Osteocyte (in vitro differentiated cells): Measurements from ENCODE around the gene BMP2K. TPM values are rescaled to one million over a fixed set of nuclear protein-coding genes. Genes with fewer than 3 reads are reported as not detected.
"Not testable (repeated sequence)": the region's sequence is repeated elsewhere in the genome, so short reads cannot be mapped to it uniquely, and the experiment has no call there.

Experiments used
- DNase-seq: peaks from one replicate; pipeline ENCODE4 v3.0.0; 2021; ENCODE audit warnings: mixed read lengths; ENCODE audit not compliant: unreplicated experiment; ENCODE audit errors: extremely low spot score
- H3K27ac Mint-ChIP-seq: one replicate; pipeline ENCODE4 v1.8.0; 2021; ENCODE audit warnings: mild to moderate bottlenecking, mixed read lengths; ENCODE audit not compliant: unreplicated experiment
- H3K27me3 Mint-ChIP-seq: one replicate; pipeline ENCODE4 v1.8.0; 2021; ENCODE audit warnings: mixed read lengths; ENCODE audit not compliant: unreplicated experiment
- H3K36me3 Mint-ChIP-seq: one replicate; pipeline ENCODE4 v1.8.0; 2021; ENCODE audit warnings: mixed read lengths; ENCODE audit not compliant: unreplicated experiment
- H3K4me1 Mint-ChIP-seq: one replicate; pipeline ENCODE4 v1.8.0; 2021; ENCODE audit warnings: mixed read lengths; ENCODE audit not compliant: unreplicated experiment
- H3K4me3 Mint-ChIP-seq: one replicate; pipeline ENCODE4 v1.8.0; 2021; ENCODE audit warnings: mild to moderate bottlenecking, moderate library complexity, mixed read lengths; ENCODE audit not compliant: unreplicated experiment
- H3K9me3 Mint-ChIP-seq: one replicate; pipeline ENCODE4 v1.8.0; 2021; ENCODE audit warnings: mixed read lengths; ENCODE audit not compliant: unreplicated experiment
- CTCF ChIP-seq: fragments of 200-600 bp; sonication (generic); IDR thresholded peaks from 2 replicates; pipeline ENCODE4 v1.5.0; 2021; ENCODE audit warnings: antibody characterized with exemption, mild to moderate bottlenecking, moderate library complexity
- total RNA-seq: library from RNA; stranded (reverse); gene quantifications from 2 replicates; pipeline ENCODE4 v1.2.1, GENCODE V29; 2021

BMP2K gene
- total RNA-seq, 1 donor from 2014 or later: 19.5 TPM

- no peak overlapping the region for H3K27ac Mint-ChIP-seq
- peaks cover 2% of the 10 kb centered on the region for H3K4me1 Mint-ChIP-seq
- no peak for DNase-seq
- H3K9me3 Mint-ChIP-seq: no peaks in the 10 kb centered on the region
- no peaks in the 10 kb centered on the region for H3K27me3 Mint-ChIP-seq
- H3K36me3 Mint-ChIP-seq: peaks cover 16% of the 10 kb centered on the region
- TF ChIP-seq CTCF: no peak
- H3K4me3 Mint-ChIP-seq: no peak overlapping the region
These were observed 87.2 kb downstream of the BMP2K start for GRCh38 chr4:78863254-78863869.

- no peak overlapping the region for H3K4me3 Mint-ChIP-seq
- no peak for DNase-seq
- H3K27ac Mint-ChIP-seq: no peak overlapping the region
- H3K4me1 Mint-ChIP-seq: peaks cover 2% of the 10 kb centered on the region
- H3K36me3 Mint-ChIP-seq: peaks cover 16% of the 10 kb centered on the region
- no peaks in the 10 kb centered on the region for H3K27me3 Mint-ChIP-seq
- no peaks in the 10 kb centered on the region for H3K9me3 Mint-ChIP-seq
- TF ChIP-seq CTCF: no peak
These were observed 87.8 kb downstream of the BMP2K start for GRCh38 chr4:78863991-78864390.

- peak; percentile 79 for TF ChIP-seq CTCF
- H3K9me3 Mint-ChIP-seq: no peaks in the 10 kb centered on the region
- H3K27me3 Mint-ChIP-seq: no peaks in the 10 kb centered on the region
- peaks cover 15% of the 10 kb centered on the region for H3K36me3 Mint-ChIP-seq
- H3K4me3 Mint-ChIP-seq: no peak overlapping the region
- H3K27ac Mint-ChIP-seq: no peak overlapping the region
- H3K4me1 Mint-ChIP-seq: peaks cover 2% of the 10 kb centered on the region
- no peak for DNase-seq
These were observed 88.4 kb downstream of the BMP2K start for GRCh38 chr4:78864405-78865024.

- DNase-seq: no peak
- Mint-ChIP-seq H3K9me3 (no peaks in the 10 kb centered on the region), H3K36me3 (peaks cover 10% of the 10 kb centered on the region), H3K27me3 (no peaks in the 10 kb centered on the region), H3K27ac (no peak overlapping the region), H3K4me3 (no peak overlapping the region), H3K4me1 (peaks cover 2% of the 10 kb centered on the region)
- no peak for TF ChIP-seq CTCF
These were observed 89.3 kb downstream of the BMP2K start for GRCh38 chr4:78865451-78865850.

GRCh38 chr4:78868712-78869111, 92.6 kb downstream of the BMP2K start:
- not testable (repeated sequence) for DNase-seq, H3K27ac Mint-ChIP-seq, H3K4me3 Mint-ChIP-seq, H3K27me3 Mint-ChIP-seq, H3K4me1 Mint-ChIP-seq, H3K9me3 Mint-ChIP-seq
- H3K36me3 Mint-ChIP-seq: peaks cover 24% of the 10 kb centered on the region
